Measurements from ENCODE around the gene CTRL.
"Not testable (repeated sequence)": the region's sequence is repeated elsewhere in the genome, so short reads cannot be mapped to it uniquely, and the experiment has no call there.

The CTRL gene

DNA sequence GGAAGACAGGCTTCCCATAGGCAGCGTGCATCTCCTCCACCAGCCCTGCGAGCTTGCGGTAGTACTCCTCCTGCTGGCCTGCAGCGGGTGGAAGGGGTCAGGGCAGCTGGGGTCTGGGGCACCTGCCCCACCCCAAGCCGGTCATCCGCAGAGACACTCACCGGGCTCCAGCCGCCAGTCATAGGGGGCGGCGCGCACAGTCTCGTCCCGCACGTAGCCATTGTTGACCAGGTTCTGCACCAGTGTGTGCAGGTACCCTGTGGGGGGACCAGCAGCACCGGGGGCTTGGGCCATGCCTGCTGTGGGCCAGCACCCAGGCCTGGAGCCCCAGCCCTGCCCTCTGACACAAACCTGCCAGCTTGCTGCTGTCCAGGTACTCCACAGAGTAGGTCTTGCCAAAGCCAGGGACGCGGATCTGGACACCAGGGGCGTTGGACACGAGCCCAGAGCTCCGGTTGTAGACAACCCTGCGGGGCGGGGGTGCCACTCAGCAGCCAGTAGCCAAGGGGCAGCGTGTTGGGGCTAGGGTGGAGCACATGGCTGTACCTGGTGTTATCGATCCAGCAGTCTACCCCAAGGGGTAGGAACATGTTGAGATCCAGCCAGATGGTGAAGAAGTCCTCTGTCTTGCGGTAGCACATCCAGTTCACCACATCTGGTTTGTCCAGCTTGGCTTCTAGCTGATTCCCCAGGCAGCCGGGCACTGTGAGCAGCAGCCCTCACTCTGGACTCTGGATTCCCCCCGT, 11.0 kb upstream of the CTRL start:
- FAIRE-seq, result no peak
- no peak for DNase-seq (ENCODE audit: extremely low spot score, insufficient read length, low read depth)

DNA sequence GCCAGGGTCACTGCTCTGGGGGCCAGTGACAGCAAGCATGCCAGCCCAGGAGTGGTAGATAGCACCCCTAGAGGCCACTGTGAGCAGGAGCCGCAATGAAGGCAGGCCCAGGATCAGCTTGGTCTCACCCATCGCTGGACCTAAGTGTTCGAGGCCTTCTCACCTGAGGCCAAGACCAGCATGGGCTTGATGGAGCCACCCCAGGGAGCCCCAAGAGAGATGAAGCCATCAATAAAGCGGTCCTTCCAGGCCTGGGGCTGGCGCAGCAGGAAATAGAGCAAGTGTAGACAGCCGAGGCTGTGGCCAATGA, 10.5 kb upstream of the CTRL start:
- FAIRE-seq, result peak; percentile 69
- peak; percentile 32 for DNase-seq (ENCODE audit: extremely low spot score, insufficient read length, low read depth)

DNA sequence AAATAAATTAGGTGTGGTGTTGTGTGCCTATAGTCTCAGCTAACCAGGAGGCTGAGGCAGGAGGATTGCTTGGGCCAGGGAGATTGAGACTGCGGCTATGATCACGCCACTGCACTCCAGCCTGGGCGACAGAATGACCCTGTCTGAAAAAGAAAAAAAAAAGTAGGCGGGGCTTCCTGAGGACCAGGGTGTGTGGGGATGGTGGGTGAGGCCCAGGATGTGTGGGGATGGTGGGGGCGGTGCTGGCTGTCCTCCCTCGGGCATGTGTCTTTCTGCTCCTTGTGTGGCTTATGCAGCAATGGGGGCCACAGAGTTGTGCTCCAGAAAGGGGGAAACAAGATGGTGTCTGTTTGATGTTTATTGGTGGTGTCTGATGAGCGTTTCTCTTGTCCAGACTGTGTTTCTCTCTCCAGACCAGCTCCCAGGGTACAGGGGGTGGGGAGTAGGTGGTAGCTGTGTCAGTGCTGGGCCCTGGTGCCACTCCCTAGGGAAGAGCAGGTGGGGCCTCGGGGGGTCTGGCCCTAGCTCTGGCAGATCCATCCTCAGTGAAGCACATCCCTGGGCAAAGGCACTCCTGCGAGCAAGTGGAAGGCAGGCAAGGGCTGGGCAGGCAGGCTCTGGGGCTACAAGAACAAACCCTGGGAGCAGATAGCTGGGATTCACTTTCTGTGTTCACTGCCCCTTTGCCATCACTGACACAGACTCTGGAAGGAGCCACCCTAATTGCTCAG, 10.0 kb upstream of the CTRL start:
- no peak for DNase-seq (ENCODE audit: extremely low spot score, insufficient read length, low read depth)
- peak; percentile 15 for FAIRE-seq

DNA sequence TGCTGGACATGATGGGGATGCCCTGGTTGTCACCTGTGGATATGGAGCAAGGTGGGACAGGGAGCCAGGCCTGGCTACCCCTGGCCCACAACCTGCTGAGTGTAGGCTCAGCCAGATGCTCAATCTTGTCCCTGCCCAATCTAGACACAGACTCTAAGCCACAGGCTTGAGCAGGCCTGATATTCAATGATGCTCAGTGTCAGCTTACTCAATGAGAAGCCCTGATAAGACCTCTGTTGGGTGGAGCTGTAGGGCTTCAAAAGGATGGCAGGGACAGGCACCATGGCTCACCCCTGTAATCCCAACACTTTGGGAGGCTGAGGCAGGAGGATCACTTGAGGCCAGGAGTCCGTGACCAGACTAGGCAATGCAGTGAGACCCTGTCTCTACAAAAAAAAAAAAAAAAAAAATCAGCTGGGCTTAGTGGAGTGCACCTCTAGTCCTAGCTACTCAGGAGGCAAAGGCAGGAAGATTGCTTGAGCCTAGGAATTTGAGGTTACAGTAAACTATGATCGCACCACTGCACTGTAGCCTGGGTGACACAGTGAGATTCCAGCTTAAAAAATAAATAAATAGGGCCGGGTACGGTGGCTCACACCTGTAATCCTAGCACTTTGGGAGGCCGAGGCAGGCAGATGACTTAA, 8.9 kb upstream of the CTRL start:
- no peak for FAIRE-seq
- no peak for DNase-seq (ENCODE audit: extremely low spot score, insufficient read length, low read depth)

DNA sequence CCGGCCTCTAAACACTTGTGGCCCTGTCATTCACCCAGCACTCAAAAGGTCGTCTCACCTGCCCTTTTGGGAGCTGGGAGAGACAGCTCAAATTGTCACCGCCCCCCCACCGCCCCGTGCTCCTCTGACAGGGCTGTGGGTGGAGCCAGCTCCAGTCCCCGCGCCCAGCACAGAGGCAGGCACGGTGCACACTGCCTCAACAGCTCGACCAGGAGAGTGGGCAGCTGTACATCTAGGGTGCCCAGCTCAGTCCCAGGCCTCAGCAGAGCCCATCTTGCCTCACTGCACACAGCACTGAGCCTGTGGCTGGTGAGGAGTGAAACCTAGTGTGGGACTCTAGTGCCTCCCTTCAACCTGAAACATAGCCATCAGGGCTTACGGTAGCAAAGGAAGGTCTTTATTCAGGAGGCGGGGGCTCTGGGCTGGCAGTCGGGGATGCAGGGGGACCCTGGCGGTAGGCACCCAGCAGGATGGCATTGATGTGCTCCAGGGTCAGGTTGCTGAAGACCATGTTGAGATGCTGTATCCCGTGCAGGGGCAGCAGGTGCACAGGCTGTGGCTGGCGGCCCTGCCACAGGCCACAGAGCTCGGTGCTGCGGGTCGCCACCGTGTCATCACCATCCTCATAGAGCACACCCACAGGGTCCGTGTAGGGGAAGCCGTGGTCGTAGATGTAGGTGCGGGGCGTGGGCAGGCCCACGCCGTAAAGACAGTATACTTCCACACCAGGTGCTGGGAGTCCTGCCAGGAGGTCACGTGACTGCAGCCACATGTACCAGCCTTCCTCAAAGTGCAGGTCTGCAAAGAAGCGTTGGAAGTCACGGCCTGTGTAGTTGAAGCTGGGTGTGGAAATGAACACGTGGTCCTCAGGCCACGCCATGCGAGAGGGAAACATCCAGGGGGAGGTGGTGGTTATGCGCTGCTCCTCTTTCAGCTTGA, 8.1 kb upstream of the CTRL start:
- DNase-seq (ENCODE audit: extremely low spot score, insufficient read length, low read depth) (no peak), FAIRE-seq (no peak)

DNA sequence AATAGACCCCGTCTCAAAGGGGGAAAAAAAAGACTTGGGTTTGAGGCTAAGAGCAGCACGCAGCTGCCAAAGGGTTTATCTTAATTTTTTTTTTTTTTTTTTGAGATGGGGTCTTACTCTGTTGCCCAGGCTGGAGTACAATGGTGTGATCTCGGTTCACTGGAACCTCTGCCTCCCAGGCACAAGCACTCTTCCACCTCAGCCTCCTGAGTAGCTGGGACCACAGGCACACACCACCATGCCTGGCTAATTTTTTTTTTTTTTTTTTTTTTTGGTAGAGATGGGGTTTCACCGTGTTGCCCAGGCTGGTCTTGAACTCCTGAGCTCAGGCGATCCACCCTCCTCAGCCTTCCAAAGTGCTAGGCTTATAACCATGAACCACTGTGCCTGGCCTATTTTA, 6.1 kb upstream of the CTRL start:
- not testable (repeated sequence) for FAIRE-seq; DNase-seq (ENCODE audit: extremely low spot score, insufficient read length, low read depth)

DNA sequence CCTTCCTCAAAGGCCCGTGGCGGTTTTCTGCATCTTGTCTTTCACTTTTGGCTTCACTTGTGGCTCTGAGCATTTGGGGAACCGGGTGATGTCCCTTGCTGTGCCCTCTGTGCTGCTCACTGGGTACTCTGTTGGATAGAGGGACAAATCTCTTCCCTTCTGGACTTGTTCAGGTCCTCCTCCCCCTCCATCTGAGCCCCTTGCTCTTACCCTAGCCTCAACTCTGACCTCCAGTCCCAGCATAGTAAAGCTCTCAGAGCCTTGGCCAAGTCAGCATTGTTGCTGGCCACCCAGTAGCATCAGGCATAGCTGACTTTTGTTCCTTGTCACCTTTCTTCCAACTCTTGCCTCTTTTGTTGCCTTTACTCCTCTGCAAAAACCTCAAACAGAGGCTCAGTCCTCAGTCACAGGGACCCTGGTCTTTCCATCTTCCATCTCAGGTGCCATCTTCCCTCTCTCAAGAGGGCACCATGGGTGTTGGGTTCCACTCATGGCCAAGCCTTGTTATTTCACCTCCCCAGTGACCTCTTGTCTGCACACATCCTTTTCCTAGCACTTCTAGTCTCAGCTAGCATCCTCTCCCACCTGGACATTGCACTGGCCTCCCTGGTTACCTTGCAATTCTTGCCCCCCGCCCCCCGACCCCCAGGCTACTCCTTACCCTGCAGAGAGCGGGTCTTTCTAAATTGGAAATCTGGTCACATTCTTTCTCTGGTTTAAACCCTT, 5.4 kb upstream of the CTRL start:
- no peak for FAIRE-seq
- DNase-seq (ENCODE audit: extremely low spot score, insufficient read length, low read depth), result peak; percentile 79

DNA sequence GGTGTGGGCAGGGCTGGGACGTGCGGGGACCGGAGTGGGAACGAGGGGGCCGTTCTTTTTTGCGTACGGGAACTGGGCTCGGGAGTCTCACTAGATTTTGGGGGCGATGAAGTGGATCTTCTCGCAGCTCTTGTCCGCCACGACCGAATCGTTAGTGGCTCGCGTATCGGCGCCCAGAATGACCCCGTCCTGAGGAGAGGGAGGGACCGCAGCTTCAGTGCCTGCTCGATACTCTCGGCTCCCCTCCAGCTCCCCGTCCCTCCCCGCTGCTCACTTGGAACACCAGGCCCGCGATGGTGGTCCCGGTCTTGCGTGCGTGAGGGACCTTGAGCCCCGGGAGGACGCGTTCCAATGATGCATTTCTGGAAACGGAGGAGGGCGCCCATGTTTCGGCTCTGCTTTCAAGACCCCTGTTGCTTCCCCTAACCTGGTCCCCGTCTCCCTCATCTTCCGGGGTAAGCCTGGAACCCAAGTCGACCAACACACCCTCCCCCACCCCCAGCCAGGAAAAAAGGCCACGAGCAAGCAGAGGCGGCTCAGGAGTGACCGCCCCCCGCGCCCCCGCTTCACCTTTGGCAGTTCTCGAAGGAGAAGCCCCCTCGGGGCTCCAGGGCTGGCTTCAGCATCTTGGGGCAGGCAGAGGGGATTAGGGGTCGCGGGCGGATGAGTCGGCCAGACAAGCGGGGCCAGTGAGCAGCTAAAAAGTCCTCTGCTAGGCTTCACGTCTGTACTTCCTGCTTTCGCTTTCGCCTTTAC, 4.6 kb upstream of the CTRL start, which contains the start of gene PSMB10:
PSMB10 (minus strand) TSS at position 727 of the 756 bp plus-strand sequence; CDS start at position 626, 101 bp downstream.
- peak; percentile 26 for DNase-seq (ENCODE audit: extremely low spot score, insufficient read length, low read depth)
- FAIRE-seq, result peak; percentile 97

DNA sequence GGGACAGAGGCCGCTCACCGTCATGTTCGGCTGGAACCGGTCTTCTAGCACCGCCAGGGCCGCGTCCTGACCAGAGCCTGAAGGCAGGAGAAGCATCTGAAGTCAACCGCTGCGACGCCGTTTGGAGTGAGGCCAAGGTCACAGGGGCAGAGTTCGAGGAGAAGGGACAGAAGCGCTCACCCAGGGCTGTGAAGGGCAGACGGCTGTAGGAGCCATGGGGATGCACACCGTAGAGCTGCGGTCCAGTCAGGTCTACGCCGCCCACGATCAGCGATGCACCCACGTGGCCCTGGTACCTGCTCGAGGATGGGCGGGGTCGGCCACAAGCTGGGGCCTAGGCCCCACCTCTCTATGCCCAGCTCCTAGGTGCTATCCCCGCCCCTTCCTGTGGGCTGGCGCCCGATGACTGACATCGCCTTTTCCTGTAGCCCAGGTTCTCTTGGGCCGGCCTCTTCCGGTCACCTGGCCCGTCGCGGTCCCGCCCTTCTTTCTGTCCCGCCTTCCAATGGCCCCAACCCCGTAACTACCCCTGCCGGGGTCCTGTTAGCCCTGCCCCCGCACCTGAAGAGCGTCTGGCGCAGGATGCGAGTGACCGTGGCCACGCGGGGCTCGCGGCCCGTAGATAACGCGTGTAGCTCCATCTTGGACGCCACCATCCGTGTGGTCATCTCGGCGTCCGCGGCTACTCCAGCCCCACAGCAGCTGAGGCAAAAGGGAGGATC, 3.9 kb upstream of the CTRL start:
- FAIRE-seq (peak; percentile 97), DNase-seq (ENCODE audit: extremely low spot score, insufficient read length, low read depth) (peak; percentile 98)

DNA sequence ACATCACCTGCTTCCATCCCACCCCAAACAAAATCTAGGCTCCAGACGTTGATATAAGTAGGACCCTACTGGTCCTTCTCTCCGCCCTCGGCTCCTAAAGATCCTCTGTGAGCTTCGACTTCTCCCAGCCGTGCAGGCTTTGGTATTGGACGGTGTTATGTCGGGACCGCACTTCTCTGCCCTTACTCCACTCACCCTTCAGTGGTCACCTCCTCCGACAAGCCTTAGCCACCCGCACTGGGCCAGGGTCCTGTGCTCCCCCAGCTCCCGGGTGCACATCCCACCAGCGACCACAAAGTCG, 3.4 kb upstream of the CTRL start:
- FAIRE-seq, result no peak
- no peak for DNase-seq (ENCODE audit: extremely low spot score, insufficient read length, low read depth)

DNA sequence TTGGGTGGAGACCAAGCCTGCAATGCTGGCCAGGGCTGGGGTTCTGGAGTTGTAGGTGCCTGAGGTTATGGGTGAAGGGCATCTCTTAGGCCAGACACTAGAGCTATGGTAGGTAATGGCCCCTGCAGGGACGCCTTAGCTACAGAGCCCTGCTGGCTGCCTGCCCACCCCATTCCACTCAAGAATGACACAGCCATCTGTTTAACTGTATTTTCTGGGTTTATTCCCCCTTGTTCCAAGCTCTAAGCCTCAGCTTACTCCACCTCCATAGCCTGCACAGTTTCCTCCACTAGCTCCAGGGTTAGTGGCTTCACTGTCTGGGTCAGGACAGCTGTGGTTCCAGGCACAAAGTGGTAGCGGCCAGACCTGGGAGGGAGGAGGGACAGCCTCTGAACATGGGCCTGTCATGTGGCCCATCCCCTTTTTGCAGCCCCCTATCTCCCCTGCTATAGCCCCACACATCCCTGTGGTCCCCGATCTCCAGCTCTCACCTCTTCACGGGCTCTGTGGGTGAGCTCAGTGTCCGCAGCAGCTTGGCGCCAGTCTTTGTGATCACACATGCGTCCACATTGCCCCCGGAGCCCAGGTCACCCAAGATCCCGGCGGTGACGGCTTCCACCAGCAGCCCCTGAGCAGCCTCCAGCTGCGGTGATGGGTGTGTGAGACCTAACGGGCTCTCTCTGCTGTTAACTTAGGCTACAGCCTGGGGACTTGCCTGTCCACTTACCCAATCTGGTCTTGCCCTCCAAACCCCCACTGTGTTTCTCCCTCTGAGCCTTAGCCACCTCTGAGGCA, 2.8 kb upstream of the CTRL start:
- FAIRE-seq (no peak), DNase-seq (ENCODE audit: extremely low spot score, insufficient read length, low read depth) (no peak)

DNA sequence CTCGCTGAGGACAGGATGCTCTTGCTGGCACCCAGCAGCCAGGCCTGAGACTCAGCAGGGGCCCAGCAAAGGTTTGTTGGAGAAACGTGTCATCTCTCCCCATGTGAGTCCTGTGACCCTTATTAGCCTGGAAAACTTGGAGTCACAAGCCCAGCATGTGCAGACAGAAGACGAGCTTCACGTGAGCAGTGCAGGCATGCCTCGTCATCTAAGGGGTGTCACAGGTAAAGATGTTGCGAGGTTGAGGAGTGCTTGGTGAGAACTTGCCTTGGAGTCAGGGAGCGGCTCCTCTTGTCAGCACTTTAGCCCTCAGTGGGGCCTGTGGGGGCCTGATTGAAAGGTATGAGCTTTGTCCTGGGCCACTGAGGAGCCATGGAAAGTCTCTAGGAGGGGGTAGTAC, 2.1 kb upstream of the CTRL start:
- no peak for FAIRE-seq
- no peak for DNase-seq (ENCODE audit: extremely low spot score, insufficient read length, low read depth)

DNA sequence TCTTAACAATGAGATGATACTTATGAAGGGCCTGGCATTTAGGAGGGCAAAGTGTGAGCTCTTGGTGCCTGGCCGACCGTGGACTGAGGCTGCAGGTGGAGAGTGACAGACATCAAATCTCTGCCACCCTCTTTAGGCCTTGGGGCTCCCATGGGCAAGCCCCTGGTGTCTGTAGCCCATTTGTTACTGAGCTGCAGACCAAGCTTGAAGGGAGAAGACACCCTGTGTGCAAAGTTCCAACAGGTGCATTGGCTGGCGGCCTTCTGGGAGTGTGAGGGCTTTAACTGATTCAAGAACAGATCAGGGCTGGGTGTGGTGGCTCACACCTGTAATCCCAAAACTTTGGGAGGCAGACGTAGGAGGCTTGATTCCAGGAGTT, 789 bp upstream of the CTRL start:
- DNase-seq (ENCODE audit: extremely low spot score, insufficient read length, low read depth) (no peak), FAIRE-seq (no peak)

DNA sequence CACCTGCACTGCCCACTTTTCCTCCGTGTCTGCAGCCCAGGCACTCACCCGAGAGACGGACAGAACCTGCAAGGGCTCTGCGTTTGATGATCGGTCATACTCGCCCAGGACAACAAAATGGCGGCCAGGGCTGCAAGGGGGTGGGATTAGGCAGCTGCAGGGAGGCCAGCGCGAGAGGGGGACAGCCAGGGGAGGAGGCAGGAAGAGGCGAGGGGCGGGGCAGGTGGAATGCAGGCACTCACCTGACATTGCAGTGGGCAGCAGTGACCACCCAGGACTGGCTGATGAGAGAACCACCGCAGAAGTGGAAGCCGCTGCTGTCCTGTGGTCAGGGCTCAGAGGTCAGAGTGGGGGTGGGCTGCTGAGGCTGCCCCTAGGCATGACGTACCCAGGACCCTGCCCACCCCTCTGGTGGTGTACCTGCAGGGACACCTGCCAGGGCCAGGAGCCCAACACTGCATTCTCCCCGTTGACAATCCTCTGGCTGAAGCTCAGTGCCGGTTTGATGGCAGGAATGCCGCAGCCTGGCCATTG, 917 bp downstream of the CTRL start:
- no peak for DNase-seq (ENCODE audit: extremely low spot score, insufficient read length, low read depth)
- FAIRE-seq, result no peak

DNA sequence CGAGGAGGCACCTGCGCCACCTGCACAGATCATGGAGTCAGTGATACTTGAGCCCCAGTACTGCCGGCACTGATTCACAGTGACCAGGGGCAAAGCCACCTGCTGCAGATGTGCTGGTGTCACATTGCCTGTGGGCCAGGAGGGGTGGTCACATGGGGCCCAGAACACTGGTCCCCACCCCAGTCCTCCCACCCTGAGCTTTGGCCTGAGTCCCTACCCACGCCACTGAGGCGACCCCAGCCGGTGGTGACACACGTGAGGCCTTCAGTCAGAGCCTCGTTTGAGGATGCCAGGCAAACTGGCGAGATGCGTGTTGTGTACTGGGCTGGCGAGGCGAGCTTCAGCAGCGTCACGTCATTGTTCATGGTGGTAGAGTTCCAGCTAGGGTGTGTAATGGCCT, 1.5 kb downstream of the CTRL start:
- DNase-seq (ENCODE audit: extremely low spot score, insufficient read length, low read depth), result no peak
- no peak for FAIRE-seq

DNA sequence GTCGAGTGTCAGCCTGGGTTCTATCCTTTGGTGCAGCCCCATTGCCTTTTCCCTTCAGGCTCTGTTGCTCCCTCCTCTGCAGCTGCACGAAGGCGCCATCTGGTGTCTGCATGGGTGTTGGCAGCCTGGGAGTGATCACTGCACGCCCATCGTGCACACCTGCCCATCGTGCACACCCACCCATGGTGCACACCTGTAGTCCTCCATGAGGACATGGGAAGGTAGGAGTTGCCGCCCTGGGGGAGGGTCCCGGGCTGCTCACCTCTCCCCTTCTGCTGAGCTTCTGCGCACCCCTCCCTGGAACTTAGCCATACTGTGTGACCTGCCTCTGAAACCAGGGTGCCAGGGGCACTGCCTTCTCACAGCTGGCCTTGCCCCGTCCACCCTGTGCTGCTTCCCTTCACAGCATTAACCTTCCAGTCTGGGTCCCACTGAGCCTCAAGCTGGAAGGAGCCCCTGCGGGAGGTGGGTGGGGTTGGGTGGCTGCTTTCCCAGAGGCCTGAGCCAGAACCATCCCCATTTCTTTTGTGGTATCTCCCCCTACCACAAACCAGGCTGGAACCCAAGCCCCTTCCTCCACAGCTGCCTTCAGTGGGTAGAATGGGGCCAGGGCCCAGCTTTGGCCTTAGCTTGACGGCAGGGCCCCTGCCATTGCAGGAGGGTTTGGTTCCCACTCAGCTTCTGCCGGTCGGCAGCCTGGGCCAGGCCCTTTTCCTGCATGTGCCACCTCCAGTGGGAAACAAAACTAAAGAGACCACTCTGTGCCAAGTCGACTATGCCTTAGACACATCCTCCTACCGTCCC, 2.9 kb downstream of the CTRL start:
- peak; percentile 75 for DNase-seq (ENCODE audit: extremely low spot score, insufficient read length, low read depth)
- FAIRE-seq, result peak; percentile 86

DNA sequence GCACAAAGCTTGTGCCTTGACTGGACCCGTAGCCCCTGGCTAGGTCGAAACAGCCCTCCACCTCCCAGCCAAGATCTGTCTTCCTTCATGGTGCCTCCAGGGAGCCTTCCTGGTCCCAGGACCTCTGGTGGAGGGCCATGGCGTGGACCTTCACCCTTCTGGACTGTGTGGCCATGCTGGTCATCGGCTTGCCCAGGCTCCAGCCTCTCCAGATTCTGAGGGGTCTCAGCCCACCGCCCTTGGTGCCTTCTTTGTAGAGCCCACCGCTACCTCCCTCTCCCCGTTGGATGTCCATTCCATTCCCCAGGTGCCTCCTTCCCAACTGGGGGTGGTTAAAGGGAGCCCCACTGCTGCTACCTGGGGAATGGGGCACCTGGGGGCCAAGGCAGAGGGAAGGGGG, 3.5 kb downstream of the CTRL start:
- DNase-seq (ENCODE audit: extremely low spot score, insufficient read length, low read depth), result no peak
- no peak for FAIRE-seq
